Lower lobe of right lung (tissue), 2 donors: Measurements from ENCODE around the gene SHLD1. TPM values are rescaled to one million over a fixed set of nuclear protein-coding genes. Genes with fewer than 3 reads are reported as not detected.

Experiments
- ATAC-seq, 2 donors: fragments of 200-7000 bp; cut with Tn5 transposase; one replicate each; pipeline ENCODE4 v1.9.1; 2020 to 2022; ENCODE audit warnings: mild to moderate bottlenecking in 2 of 2, moderate library complexity in 2 of 2
- DNase-seq: peaks from one replicate; pipeline ENCODE4 v3.0.0-alpha.2; 2020
- H3K27ac ChIP-seq: fragments of 200-600 bp; one replicate; pipeline ENCODE4 v1.8.0; 2022
- H3K27me3 ChIP-seq: fragments of 200-600 bp; one replicate; pipeline ENCODE4 v1.8.0; 2022; ENCODE audit warnings: low read depth
- H3K36me3 ChIP-seq: fragments of 200-600 bp; one replicate; pipeline ENCODE4 v1.8.0; 2022; ENCODE audit warnings: mild to moderate bottlenecking
- H3K4me1 ChIP-seq: fragments of 200-600 bp; one replicate; pipeline ENCODE4 v1.8.0; 2022
- H3K4me3 ChIP-seq: fragments of 200-600 bp; one replicate; pipeline ENCODE4 v1.8.0; 2022; ENCODE audit warnings: mild to moderate bottlenecking
- H3K9me3 ChIP-seq: fragments of 200-600 bp; one replicate; pipeline ENCODE4 v1.8.0; 2022
- intact Hi-C: fragments of 100-400 bp; cut with DNase I; formaldehyde crosslinking; loops from one replicate; pipeline ENCODE4 v1.11.0; 2022
- total RNA-seq: library from RNA; stranded (reverse); fragmentation: NEBNext Ultra II Directional; extraction: Animal tissue kit (Norgen Biotek cat#: 25700); gene quantifications from one replicate; pipeline ENCODE4 v1.2.1, GENCODE V29; 2021
- TF ChIP-seq, protein P1 (sequence below): fragments of 200-600 bp; IDR thresholded peaks from one replicate; pipeline ENCODE4 v1.8.0; 2022; ENCODE audit warnings: antibody characterized with exemption, mild to moderate bottlenecking
- donor health status: DM: no; HTN: yes; CAD: no; lungs with severe emphysema.

The SHLD1 gene
- total RNA-seq, 1 donor from 2014 or later, result 6.0 TPM

DNA sequence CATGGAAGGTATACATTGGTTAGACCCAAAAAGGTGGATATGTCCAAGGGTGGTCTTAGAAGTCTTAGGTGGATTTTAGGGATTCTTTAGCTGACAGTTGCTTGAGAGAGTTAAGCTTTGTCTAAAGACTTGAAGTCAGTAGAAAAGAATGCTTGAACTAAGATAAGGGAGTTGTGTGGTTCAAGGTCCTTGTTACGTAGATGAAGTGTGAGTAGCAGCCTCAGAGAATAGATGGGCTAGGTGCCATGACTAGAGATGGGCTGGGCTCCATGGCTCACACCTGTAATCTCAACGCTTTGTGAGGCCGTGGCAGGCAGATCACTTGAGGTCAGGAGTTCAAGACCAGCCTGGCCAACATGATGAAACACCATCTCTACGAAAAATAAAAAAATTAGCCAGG, 1.7 kb downstream of the SHLD1 start:
- no peak overlapping the region for H3K4me3 ChIP-seq
- H3K4me1 ChIP-seq, result peaks cover 18% of the 10 kb centered on the region
- TF ChIP-seq, protein P1, sequence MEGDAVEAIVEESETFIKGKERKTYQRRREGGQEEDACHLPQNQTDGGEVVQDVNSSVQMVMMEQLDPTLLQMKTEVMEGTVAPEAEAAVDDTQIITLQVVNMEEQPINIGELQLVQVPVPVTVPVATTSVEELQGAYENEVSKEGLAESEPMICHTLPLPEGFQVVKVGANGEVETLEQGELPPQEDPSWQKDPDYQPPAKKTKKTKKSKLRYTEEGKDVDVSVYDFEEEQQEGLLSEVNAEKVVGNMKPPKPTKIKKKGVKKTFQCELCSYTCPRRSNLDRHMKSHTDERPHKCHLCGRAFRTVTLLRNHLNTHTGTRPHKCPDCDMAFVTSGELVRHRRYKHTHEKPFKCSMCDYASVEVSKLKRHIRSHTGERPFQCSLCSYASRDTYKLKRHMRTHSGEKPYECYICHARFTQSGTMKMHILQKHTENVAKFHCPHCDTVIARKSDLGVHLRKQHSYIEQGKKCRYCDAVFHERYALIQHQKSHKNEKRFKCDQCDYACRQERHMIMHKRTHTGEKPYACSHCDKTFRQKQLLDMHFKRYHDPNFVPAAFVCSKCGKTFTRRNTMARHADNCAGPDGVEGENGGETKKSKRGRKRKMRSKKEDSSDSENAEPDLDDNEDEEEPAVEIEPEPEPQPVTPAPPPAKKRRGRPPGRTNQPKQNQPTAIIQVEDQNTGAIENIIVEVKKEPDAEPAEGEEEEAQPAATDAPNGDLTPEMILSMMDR, result no peak
- no peaks in the 10 kb centered on the region for H3K27me3 ChIP-seq
- H3K9me3 ChIP-seq, result no peaks in the 10 kb centered on the region
- ATAC-seq (no peak), DNase-seq (no peak)
- H3K36me3 ChIP-seq, result no peaks in the 10 kb centered on the region
- H3K27ac ChIP-seq, result no peak overlapping the region
- intact Hi-C loops, result no loop called here

DNA sequence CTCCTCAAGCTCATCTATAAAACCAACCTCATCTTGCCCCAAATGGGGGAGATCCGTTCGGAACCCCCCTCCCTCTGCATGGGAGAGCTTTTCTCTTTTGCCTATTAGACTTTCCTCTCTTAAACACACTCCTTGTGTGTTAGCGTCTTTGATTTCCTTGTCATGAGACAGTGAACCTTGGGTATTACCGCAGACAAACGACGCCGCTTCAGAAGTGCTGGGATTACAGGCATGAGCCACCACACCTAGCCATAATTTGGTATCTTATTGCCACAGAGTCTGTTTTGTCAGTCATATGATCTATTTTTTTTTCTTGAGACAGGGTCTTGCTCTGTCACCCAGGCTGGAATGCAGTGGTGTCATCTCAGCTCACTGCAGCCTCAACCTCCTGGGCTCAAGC, 3.6 kb downstream of the SHLD1 start:
- H3K4me3 ChIP-seq, result no peak overlapping the region
- TF ChIP-seq, protein P1, result no peak
- no peaks in the 10 kb centered on the region for H3K27me3 ChIP-seq
- H3K27ac ChIP-seq, result no peak overlapping the region
- DNase-seq (no peak), ATAC-seq (no peak)
- H3K9me3 ChIP-seq, result no peaks in the 10 kb centered on the region
- peaks cover 5% of the 10 kb centered on the region for H3K36me3 ChIP-seq
- peaks cover 18% of the 10 kb centered on the region for H3K4me1 ChIP-seq
- intact Hi-C loops, result no loop called here

DNA sequence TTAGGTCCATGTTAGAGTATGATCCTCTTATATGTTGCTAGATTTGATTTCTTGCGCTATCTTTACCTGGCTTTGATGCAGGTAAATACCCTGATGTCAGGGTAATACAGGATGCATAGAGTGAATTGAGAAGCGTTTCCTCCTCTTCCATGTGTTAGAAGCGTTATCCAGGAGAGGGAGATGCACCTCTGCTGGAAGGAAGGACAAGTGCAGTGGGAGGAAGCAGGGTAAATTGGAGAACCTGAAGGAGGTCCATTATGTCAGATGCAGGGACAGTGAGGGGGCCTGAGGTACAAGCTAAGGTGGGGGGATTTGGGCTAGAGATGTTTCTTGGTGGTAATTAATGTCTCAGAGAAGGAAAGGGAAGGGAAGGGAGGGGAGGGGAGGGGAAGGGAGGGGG, 7.7 kb downstream of the SHLD1 start:
- TF ChIP-seq, protein P1, result no peak
- peaks cover 21% of the 10 kb centered on the region for H3K36me3 ChIP-seq
- H3K27me3 ChIP-seq, result no peaks in the 10 kb centered on the region
- H3K4me1 ChIP-seq, result no peaks in the 10 kb centered on the region
- no peak for DNase-seq
- no peak for ATAC-seq
- H3K4me3 ChIP-seq, result no peak overlapping the region
- no peaks in the 10 kb centered on the region for H3K9me3 ChIP-seq
- no peak overlapping the region for H3K27ac ChIP-seq
- intact Hi-C loops, result no loop called here

DNA sequence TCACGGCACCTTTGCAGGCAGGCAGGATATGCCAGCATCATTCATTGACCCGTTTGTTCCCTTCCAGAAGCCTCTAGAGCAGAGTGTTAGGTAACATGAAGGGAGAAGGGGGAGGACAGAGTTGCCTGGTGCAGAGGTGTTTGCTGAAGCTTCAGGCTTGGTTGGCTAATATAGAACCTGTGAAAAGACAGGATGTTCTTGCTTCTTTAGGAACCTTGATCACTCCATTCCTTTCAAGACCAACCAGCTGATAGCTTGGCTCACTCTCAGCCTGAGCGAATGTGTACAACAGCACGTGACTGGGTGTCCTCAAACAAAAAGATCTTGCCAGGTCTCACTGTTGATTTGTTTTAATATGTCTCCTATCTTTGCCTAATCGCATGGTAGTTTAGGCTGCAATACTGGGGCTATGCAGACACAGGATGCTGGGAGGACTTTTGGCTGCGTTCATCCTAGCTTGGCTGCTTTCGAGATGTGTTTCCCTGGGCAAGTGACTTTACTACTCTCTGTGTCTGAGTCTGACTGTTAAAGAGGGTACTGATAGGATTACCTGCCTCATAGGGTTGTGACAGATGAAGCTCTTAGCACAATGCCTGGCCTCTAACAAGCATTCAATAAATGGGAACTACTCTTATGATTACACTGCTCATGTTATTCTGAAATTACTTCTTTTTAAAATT, 16.0 kb downstream of the SHLD1 start:
- ATAC-seq (no peak), DNase-seq (no peak)
- TF ChIP-seq, protein P1, result no peak
- intact Hi-C loops, result no loop called here
- no peaks in the 10 kb centered on the region for H3K9me3 ChIP-seq
- H3K4me1 ChIP-seq, result no peaks in the 10 kb centered on the region
- H3K36me3 ChIP-seq, result peaks cover 11% of the 10 kb centered on the region
- H3K4me3 ChIP-seq, result no peak overlapping the region
- no peak overlapping the region for H3K27ac ChIP-seq
- no peaks in the 10 kb centered on the region for H3K27me3 ChIP-seq

DNA sequence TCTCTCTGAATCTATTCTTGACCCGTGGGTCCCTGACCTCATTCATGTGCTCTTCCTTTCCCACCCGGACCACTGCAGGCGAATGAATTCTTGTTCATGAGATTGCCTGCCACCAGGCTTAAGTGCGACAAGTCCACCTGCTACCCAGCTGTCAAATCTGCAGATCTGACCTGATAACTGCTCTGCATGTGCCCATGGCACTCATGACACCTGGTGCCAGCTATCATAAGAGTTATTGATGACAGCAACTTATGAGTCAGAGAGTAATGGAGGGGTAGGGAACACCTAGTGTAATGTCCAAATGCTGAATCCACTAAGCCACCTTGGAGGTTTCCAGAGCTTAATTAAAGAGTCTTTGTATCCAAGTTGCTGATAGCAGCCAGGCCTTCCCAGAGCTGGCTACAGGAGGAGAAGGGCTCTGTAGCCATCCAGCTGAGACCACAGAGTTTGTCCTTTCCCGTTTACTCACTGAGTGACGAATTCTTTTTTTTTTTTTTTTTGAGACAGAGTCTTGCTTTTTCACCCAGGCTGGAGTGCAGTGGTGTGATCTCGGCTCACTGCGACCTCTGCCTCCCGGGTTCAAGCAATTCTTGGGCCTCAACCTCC, 17.4 kb downstream of the SHLD1 start:
- H3K27me3 ChIP-seq, result no peaks in the 10 kb centered on the region
- ATAC-seq (no peak), DNase-seq (no peak)
- intact Hi-C loops, result no loop called here
- no peak overlapping the region for H3K4me3 ChIP-seq
- TF ChIP-seq, protein P1, result no peak
- no peaks in the 10 kb centered on the region for H3K9me3 ChIP-seq
- H3K36me3 ChIP-seq, result peaks cover 9% of the 10 kb centered on the region
- H3K27ac ChIP-seq, result no peak overlapping the region
- no peaks in the 10 kb centered on the region for H3K4me1 ChIP-seq
